ENCODE results near the gene CRYL1. TPM values are rescaled to one million over a fixed set of nuclear protein-coding genes. Genes with fewer than 3 reads are reported as not detected.

The CRYL1 gene
- total RNA-seq, 1 experiment from 2014 or later, result 5.9 TPM

GRCh38 chr13:20513466-20513995 lies 12.1 kb downstream of the CRYL1 start:
- Histone ChIP-seq H3K4me1 (ENCODE audit: insufficient read depth, low read length, poor library complexity, severe bottlenecking) (no peaks in the 10 kb centered on the region), H3K4me3 (ENCODE audit: low read depth, low read length, poor library complexity, severe bottlenecking) (no peak overlapping the region), H3K9me3 (ENCODE audit: low read depth, low read length, poor library complexity, severe bottlenecking) (no peaks in the 10 kb centered on the region), H3K36me3 (ENCODE audit: insufficient read depth, low read length, poor library complexity, severe bottlenecking) (no peaks in the 10 kb centered on the region), H3K27ac (ENCODE audit: low read depth, low read length, poor library complexity, severe bottlenecking) (no peak overlapping the region), H3K27me3 (replicated peaks; ENCODE audit: insufficient read depth, low read depth, low read length, poor library complexity) (no peaks in the 10 kb centered on the region)
- TF ChIP-seq EZH2 (IDR thresholded peaks at IDR 0.05; ENCODE audit: borderline replicate concordance, low read depth, low read length, poor library complexity, severe bottlenecking), result no peak
- DNase-seq (ENCODE audit: low spot score), result no peak
- intact Hi-C loops (cut with micrococcal nuclease; ENCODE audit: unreplicated experiment), result no loop called here
- POLR2A ChIA-PET (ENCODE audit: low non-redundant PET), result no interaction called here
- BruUV-seq (replicated peaks), result no TSS peak
- CTCF ChIA-PET, result no interaction called here

- Histone ChIP-seq H3K4me1 (ENCODE audit: insufficient read depth, low read length, poor library complexity, severe bottlenecking) (no peaks in the 10 kb centered on the region), H3K9me3 (ENCODE audit: low read depth, low read length, poor library complexity, severe bottlenecking) (no peaks in the 10 kb centered on the region), H3K27me3 (replicated peaks; ENCODE audit: insufficient read depth, low read depth, low read length, poor library complexity) (no peaks in the 10 kb centered on the region), H3K4me3 (ENCODE audit: low read depth, low read length, poor library complexity, severe bottlenecking) (no peak overlapping the region), H3K27ac (ENCODE audit: low read depth, low read length, poor library complexity, severe bottlenecking) (no peak overlapping the region), H3K36me3 (ENCODE audit: insufficient read depth, low read length, poor library complexity, severe bottlenecking) (no peaks in the 10 kb centered on the region)
- intact Hi-C loops (cut with micrococcal nuclease; ENCODE audit: unreplicated experiment), result no loop called here
- TF ChIP-seq EZH2 (IDR thresholded peaks at IDR 0.05; ENCODE audit: borderline replicate concordance, low read depth, low read length, poor library complexity, severe bottlenecking), result no peak
- TF ChIP-seq CTCF (conservative IDR thresholded peaks at IDR 0.05; ENCODE audit: low read depth, low read length), result no peak
- CTCF ChIA-PET, result no interaction called here
- POLR2A ChIA-PET (ENCODE audit: low non-redundant PET), result no interaction called here
- no TSS peak for BruUV-seq (replicated peaks)
- peak; percentile 48 for DNase-seq (ENCODE audit: low spot score)
These were observed 13.5 kb downstream of the CRYL1 start for GRCh38 chr13:20512042-20512683.

GRCh38 chr13:20506696-20507095 lies 19.0 kb downstream of the CRYL1 start:
- no TSS peak for BruUV-seq (replicated peaks)

More at GRCh38 chr13:20506696-20507095, 19.0 kb downstream of the CRYL1 start:
- Histone ChIP-seq H3K27ac (ENCODE audit: low read depth, low read length, poor library complexity, severe bottlenecking) (no peak overlapping the region), H3K4me1 (ENCODE audit: insufficient read depth, low read length, poor library complexity, severe bottlenecking) (no peaks in the 10 kb centered on the region), H3K27me3 (replicated peaks; ENCODE audit: insufficient read depth, low read depth, low read length, poor library complexity) (no peaks in the 10 kb centered on the region), H3K4me3 (ENCODE audit: low read depth, low read length, poor library complexity, severe bottlenecking) (no peak overlapping the region), H3K9me3 (ENCODE audit: low read depth, low read length, poor library complexity, severe bottlenecking) (no peaks in the 10 kb centered on the region), H3K36me3 (ENCODE audit: insufficient read depth, low read length, poor library complexity, severe bottlenecking) (no peaks in the 10 kb centered on the region)
- ChIA-PET POLR2A (ENCODE audit: low non-redundant PET) (no interaction called here), CTCF (no interaction called here)
- intact Hi-C loops (cut with micrococcal nuclease; ENCODE audit: unreplicated experiment), result no loop called here
- TF ChIP-seq EZH2 (IDR thresholded peaks at IDR 0.05; ENCODE audit: borderline replicate concordance, low read depth, low read length, poor library complexity, severe bottlenecking) (no peak), CTCF (conservative IDR thresholded peaks at IDR 0.05; ENCODE audit: low read depth, low read length) (no peak)
- no peak for DNase-seq (ENCODE audit: low spot score)

Measured in A673 (cell line).